ENCODE data around the gene GORASP1.

DNA sequence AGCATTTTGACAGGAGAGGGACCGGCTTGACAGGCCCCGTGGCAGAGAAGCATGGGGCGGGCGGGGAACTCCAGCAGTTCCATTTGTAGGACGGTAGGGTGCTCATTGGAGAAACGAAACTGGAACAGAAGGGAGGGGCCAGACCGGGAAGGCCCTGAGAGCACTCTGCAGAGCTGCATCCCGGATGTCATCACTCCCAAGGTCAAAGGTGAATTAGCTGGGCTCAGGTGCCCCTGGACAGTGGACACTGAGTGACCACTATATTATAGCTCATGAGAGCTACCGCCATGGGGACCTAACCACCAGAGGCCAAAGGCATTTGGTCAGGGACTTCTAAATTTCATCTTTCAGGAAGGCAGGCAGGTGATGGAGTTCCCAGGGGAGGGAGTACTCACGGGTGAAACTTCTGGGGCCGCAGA is 38.7 kb upstream of the GORASP1 start:
- TF ChIP-seq, protein P1, sequence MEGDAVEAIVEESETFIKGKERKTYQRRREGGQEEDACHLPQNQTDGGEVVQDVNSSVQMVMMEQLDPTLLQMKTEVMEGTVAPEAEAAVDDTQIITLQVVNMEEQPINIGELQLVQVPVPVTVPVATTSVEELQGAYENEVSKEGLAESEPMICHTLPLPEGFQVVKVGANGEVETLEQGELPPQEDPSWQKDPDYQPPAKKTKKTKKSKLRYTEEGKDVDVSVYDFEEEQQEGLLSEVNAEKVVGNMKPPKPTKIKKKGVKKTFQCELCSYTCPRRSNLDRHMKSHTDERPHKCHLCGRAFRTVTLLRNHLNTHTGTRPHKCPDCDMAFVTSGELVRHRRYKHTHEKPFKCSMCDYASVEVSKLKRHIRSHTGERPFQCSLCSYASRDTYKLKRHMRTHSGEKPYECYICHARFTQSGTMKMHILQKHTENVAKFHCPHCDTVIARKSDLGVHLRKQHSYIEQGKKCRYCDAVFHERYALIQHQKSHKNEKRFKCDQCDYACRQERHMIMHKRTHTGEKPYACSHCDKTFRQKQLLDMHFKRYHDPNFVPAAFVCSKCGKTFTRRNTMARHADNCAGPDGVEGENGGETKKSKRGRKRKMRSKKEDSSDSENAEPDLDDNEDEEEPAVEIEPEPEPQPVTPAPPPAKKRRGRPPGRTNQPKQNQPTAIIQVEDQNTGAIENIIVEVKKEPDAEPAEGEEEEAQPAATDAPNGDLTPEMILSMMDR (IDR thresholded peaks at IDR 0.05 in 4 of 5, conservative IDR thresholded peaks at IDR 0.05 in 1 of 5), result peak in 1 of 5 experiments; percentile 27
- no peak for TF ChIP-seq POLR2A (IDR thresholded peaks at IDR 0.05)

Data from gastrocnemius medialis (tissue), 4 donors.